CD4-positive, alpha-beta memory T cell (primary cell): ENCODE results near the gene NFIX. TPM values are rescaled to one million over a fixed set of nuclear protein-coding genes. Genes with fewer than 3 reads are reported as not detected.

Experiments
- CTCF ChIA-PET: fragments of 350-600 bp; sonication (Branson Sonifier 250); formaldehyde crosslinking; loops from one replicate; lab custom pipeline; 2021; ENCODE audit warnings: inconsistent platforms; ENCODE audit not compliant: partially characterized antibody; lab: Charles Lee
- POLR2A ChIA-PET: fragments of 350-600 bp; sonication (Branson Sonifier 250); formaldehyde crosslinking; loops from one replicate; lab custom pipeline; 2021; ENCODE audit not compliant: partially characterized antibody; lab: Charles Lee
- DNase-seq, 5 donors: peaks; one replicate each; pipeline versions ENCODE4 v3.0.0 to v3.0.0-alpha.2; 2020 to 2022; ENCODE audit warnings: mixed read lengths in 1 of 5
- H3K27ac ChIP-seq: one replicate; pipeline ENCODE4 v1.7.0; 2013; ENCODE audit warnings: low read depth, low read length
- H3K27me3 ChIP-seq: 2 replicates; pipeline ENCODE4 v1.7.0; 2013; ENCODE audit warnings: mild to moderate bottlenecking, low read length, moderate library complexity; ENCODE audit not compliant: insufficient read depth
- H3K36me3 ChIP-seq: 2 replicates; pipeline ENCODE4 v1.7.0; 2013; ENCODE audit warnings: mild to moderate bottlenecking, low read length, moderate library complexity; ENCODE audit not compliant: insufficient read depth
- H3K4me1 ChIP-seq: 2 replicates; pipeline ENCODE4 v1.7.0; 2013; ENCODE audit warnings: mild to moderate bottlenecking, low read length, moderate library complexity; ENCODE audit not compliant: insufficient read depth
- H3K4me3 ChIP-seq, 2 donors: one replicate each; pipeline ENCODE4 v1.7.0; 2013; ENCODE audit warnings: low read length in 2 of 2, mild to moderate bottlenecking in 1 of 2
- H3K9me3 ChIP-seq, 2 donors: one replicate each; pipeline ENCODE4 v1.7.0; 2013; ENCODE audit warnings: low read length in 2 of 2, control low read depth in 1 of 2; ENCODE audit not compliant: control insufficient read depth in 1 of 2
- H3K27ac Mint-ChIP-seq, 7 donors: one replicate each; pipeline ENCODE4 v1.8.0; 2020 to 2021; ENCODE audit warnings: mixed read lengths in 7 of 7, mild to moderate bottlenecking in 6 of 7, inconsistent platforms in 3 of 7, moderate library complexity in 3 of 7
- H3K27me3 Mint-ChIP-seq, 2 donors: one replicate each; pipeline ENCODE4 v1.8.0; 2020 to 2021; ENCODE audit warnings: mixed read lengths in 2 of 2
- H3K36me3 Mint-ChIP-seq, 2 donors: one replicate each; pipeline ENCODE4 v1.8.0; 2020 to 2021; ENCODE audit warnings: mixed read lengths in 2 of 2, inconsistent platforms in 1 of 2, mild to moderate bottlenecking in 1 of 2
- H3K4me1 Mint-ChIP-seq, 4 donors: one replicate each; pipeline ENCODE4 v1.8.0; 2020 to 2021; ENCODE audit warnings: mixed read lengths in 4 of 4, mild to moderate bottlenecking in 1 of 4
- H3K4me3 Mint-ChIP-seq, 8 donors: one replicate each; pipeline ENCODE4 v1.8.0; 2020 to 2021; ENCODE audit warnings: mixed read lengths in 8 of 8, mild to moderate bottlenecking in 7 of 8, moderate library complexity in 6 of 8, inconsistent platforms in 3 of 8
- H3K9me3 Mint-ChIP-seq, 8 donors: one replicate each; pipeline ENCODE4 v1.8.0; 2020 to 2021; ENCODE audit warnings: mixed read lengths in 8 of 8, mild to moderate bottlenecking in 5 of 8, inconsistent platforms in 3 of 8, moderate library complexity in 1 of 8
- intact Hi-C: fragments of 100-400 bp; cut with micrococcal nuclease; formaldehyde crosslinking; loops from one replicate; pipeline ENCODE4 v1.15.1; 2023
- polyA plus RNA-seq, 2 donors: library from polyadenylated mRNA; unstranded; fragments of 300-500 nt; fragmentation: Illumina TruSeq; gene quantifications; one replicate each; pipeline ENCODE4 v1.2.3, GENCODE V29; 2021
- total RNA-seq, 2 experiments: library from RNA; stranded (reverse); gene quantifications; one replicate each; pipeline ENCODE4 v1.2.3, GENCODE V29; 2021

NFIX gene
- total and polyA plus RNA-seq, 4 experiments from 2014 or later = 0.09 to 5.4 (median 4.0) TPM; not detected in 1

DNA sequence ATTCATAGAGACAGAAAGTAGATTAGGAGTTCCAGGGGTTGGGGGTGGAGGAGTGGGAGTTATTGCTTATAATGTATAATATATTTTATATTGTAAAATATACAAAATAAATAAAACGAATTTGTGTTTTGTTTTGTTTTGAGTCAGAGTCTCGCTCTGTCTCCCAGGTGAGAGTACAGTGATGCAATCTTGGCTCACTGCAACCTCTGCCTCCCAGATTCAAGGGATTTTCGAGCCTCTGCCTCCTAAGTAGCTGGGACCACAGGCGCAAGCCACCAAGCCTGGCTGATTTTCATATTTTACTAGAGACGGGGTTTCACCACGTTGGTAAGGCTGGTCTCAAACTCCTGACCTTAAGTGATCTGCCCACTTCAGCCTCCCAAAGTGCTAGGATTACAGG is 35.8 kb upstream of the NFIX start:
- no peaks in the 10 kb centered on the region for H3K27me3 ChIP-seq
- ChIA-PET POLR2A (no interaction called here), CTCF (interaction anchor here (0.6 to 1.7 kb wide), 3 partner anchors 20 to 101 kb away, joined by 3 to 5 read pairs (median 4); no protein-coding TSS in a partner anchor)
- H3K36me3 ChIP-seq = no peaks in the 10 kb centered on the region
- Mint-ChIP-seq H3K27ac (no peak overlapping the region), H3K36me3 (peaks cover 2 to 17% of the 10 kb centered on the region in 2 donors), H3K9me3 (peaks cover 0 to 1% (median 0%) of the 10 kb centered on the region in 8 donors), H3K4me1 (peaks cover 12 to 22% (median 18%) of the 10 kb centered on the region in 4 donors), H3K4me3 (no peak overlapping the region), H3K27me3 (no peaks in the 10 kb centered on the region)
- no peak for DNase-seq
- H3K4me3 ChIP-seq = no peak overlapping the region
- no peaks in the 10 kb centered on the region for H3K9me3 ChIP-seq
- intact Hi-C loops = no loop called here
- H3K27ac ChIP-seq = no peak overlapping the region
- peaks cover 24% of the 10 kb centered on the region for H3K4me1 ChIP-seq

DNA sequence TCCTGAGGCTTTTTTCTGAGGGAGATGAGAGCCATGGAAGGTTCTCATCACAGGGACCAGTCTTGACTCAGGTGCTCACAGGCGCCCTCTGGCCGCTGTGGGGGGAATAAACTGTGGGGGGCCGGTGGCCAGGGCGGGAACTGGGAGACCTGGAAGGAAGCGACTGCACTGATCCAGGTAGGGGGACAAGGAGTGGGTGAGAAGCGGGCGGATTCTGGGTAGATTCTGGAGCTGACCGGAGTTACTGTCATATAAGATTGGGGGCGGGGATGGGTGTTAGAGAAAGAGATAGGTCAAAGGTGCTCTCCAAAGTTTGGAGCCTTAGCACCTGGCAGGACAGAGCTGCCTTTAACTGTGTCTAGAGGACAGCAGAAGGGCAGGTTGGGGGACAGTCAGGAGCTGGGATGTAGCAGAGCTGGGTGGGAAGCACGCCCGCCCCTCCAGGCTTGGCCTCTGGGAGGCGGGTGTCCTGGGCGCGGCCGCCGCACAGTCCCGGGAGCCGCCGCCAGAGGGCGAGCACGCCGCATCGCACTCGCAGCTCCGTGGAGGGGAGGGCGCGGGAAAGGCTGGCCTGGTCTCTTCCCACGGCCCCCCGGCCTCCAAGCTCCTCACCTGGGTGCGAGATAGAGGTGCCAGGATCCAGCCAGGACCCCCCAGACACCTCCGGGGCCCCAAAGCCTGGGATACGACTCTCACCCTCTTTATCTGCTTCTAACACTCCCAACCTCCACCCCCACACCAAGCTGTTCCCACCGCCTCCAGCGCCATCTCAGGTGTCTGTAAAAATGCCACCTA is 30.1 kb upstream of the NFIX start:
- Histone ChIP-seq H3K36me3 (no peaks in the 10 kb centered on the region), H3K27me3 (no peaks in the 10 kb centered on the region), H3K27ac (peak overlapping the region; percentile 50), H3K4me3 (peak overlapping the region; percentile 61 to 65), H3K4me1 (peaks cover 4% of the 10 kb centered on the region), H3K9me3 (no peaks in the 10 kb centered on the region)
- ChIA-PET CTCF (interaction anchor here (0.7 to 4.4 kb wide), 48 partner anchors 9 to 353 kb away, joined by 3 to 166 read pairs (median 5); partner anchors contain the start of genes CALR, DNASE2, FARSA and GCDH), POLR2A (interaction anchor here (0.5 to 2.4 kb wide), 19 partner anchors 8 to 242 kb away, joined by 3 to 31 read pairs (median 4); partner anchors contain the start of genes CALR, DNASE2, GADD45GIP1 and GCDH)
- intact Hi-C loops = loop anchor here (1.0 kb wide), 4 partner anchors 27 to 80 kb away; partner anchors contain the start of genes CALR, GCDH and SYCE2
- H3K9me3 Mint-ChIP-seq = peaks cover 0 to 1% (median 0%) of the 10 kb centered on the region in 8 donors
- H3K36me3 Mint-ChIP-seq = no peaks in the 10 kb centered on the region
- DNase-seq = peak; percentile 74 to 83 (median 77)
- peak overlapping the region; percentile 87 to 96 (median 92) for H3K4me3 Mint-ChIP-seq
- H3K27ac Mint-ChIP-seq = peak overlapping the region; percentile 38 to 92 (median 74)
- H3K27me3 Mint-ChIP-seq = no peaks in the 10 kb centered on the region
- peaks cover 5 to 10% (median 6%) of the 10 kb centered on the region in 4 donors for H3K4me1 Mint-ChIP-seq

- DNase-seq = no peak
- Mint-ChIP-seq H3K36me3 (no peaks in the 10 kb centered on the region), H3K27me3 (peaks cover 0 to under 1% of the 10 kb centered on the region in 2 donors), H3K27ac (peak overlapping the region in 3 of 7 donors; percentile 57 to 88 (median 74)), H3K4me3 (peak overlapping the region in 6 of 8 donors; percentile 62 to 94 (median 73)), H3K9me3 (peaks cover 0 to 1% (median 0%) of the 10 kb centered on the region in 8 donors), H3K4me1 (peaks cover 5 to 10% (median 6%) of the 10 kb centered on the region in 4 donors)
- Histone ChIP-seq H3K27ac (peak overlapping the region; percentile 50), H3K36me3 (no peaks in the 10 kb centered on the region), H3K4me3 (no peak overlapping the region), H3K9me3 (no peaks in the 10 kb centered on the region), H3K27me3 (no peaks in the 10 kb centered on the region), H3K4me1 (peaks cover 4% of the 10 kb centered on the region)
- POLR2A ChIA-PET = interaction anchor here (0.6 to 2.4 kb wide), 18 partner anchors 9 to 243 kb away, joined by 3 to 31 read pairs (median 4); partner anchors contain the start of genes CALR, DNASE2, GADD45GIP1 and GCDH
- CTCF ChIA-PET = interaction anchor here (0.7 to 4.4 kb wide), 48 partner anchors 8 to 353 kb away, joined by 3 to 166 read pairs (median 5); partner anchors contain the start of genes CALR, DNASE2, FARSA and GCDH
- intact Hi-C loops = loop anchor here (1.0 kb wide), 4 partner anchors 27 to 80 kb away; partner anchors contain the start of genes CALR, GCDH and SYCE2
These were observed 29.5 kb upstream of the NFIX start for GRCh38 chr19:12965812-12966135.

DNA sequence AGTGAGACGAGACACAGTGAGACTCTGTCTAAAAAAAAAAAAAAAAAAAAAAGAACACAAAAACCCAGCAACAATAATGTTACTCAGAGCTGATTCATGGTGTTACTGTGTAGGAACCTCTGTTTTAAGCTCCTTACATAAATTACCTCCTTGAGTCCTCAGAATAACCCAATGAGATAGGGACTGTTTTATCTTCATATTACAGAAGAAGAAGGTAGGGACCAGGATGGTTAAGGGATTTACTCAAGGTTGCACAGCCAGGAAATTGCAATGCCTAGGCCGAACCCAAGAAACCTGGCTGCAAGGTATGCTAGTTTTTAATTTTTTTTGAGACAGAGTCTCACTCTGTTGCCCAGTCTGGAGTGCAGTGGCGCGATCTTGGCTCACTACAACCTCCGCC is 27.4 kb upstream of the NFIX start:
- Histone ChIP-seq H3K36me3 (no peaks in the 10 kb centered on the region), H3K4me1 (peaks cover 4% of the 10 kb centered on the region), H3K27me3 (no peaks in the 10 kb centered on the region), H3K4me3 (no peak overlapping the region), H3K9me3 (no peaks in the 10 kb centered on the region), H3K27ac (no peak overlapping the region)
- H3K36me3 Mint-ChIP-seq = no peaks in the 10 kb centered on the region
- ChIA-PET CTCF (interaction anchor here (0.7 to 1.8 kb wide), 12 partner anchors 8 to 1812 kb away, joined by 3 to 12 read pairs (median 4); partner anchors contain the start of gene DNASE2), POLR2A (no interaction called here)
- peaks cover 0 to 2% of the 10 kb centered on the region in 2 donors for H3K27me3 Mint-ChIP-seq
- no peaks in the 10 kb centered on the region for H3K9me3 Mint-ChIP-seq
- peaks cover 5 to 10% (median 6%) of the 10 kb centered on the region in 4 donors for H3K4me1 Mint-ChIP-seq
- no peak for DNase-seq
- intact Hi-C loops = no loop called here
- no peak overlapping the region for H3K27ac Mint-ChIP-seq
- H3K4me3 Mint-ChIP-seq = no peak overlapping the region

- Histone ChIP-seq H3K9me3 (no peaks in the 10 kb centered on the region), H3K4me3 (no peak within 1 kb of the TSS), H3K27ac (no peak within 1 kb of the TSS), H3K27me3 (no peaks in the 10 kb centered on the region), H3K4me1 (peaks cover 4% of the 10 kb centered on the region), H3K36me3 (no peaks in the 10 kb centered on the region)
- intact Hi-C loops = no loop called here
- peaks cover 0 to 2% of the 10 kb centered on the region in 2 donors for H3K27me3 Mint-ChIP-seq
- no peak for DNase-seq
- ChIA-PET POLR2A (no interaction called here), CTCF (interaction anchor here (0.9 to 1.1 kb wide), 2 partner anchors 92 to 293 kb away, joined by 3 read pairs; no protein-coding TSS in a partner anchor)
- peaks cover 5 to 10% (median 6%) of the 10 kb centered on the region in 4 donors for H3K4me1 Mint-ChIP-seq
- H3K9me3 Mint-ChIP-seq = no peaks in the 10 kb centered on the region
- H3K27ac Mint-ChIP-seq = no peak within 1 kb of the TSS
- H3K36me3 Mint-ChIP-seq = no peaks in the 10 kb centered on the region
- H3K4me3 Mint-ChIP-seq = no peak within 1 kb of the TSS
These were observed 25.8 kb upstream of the NFIX start, which contains the start of gene DAND5 for GRCh38 chr19:12969292-12969988. Gene DAND5, plus strand, starts transcription at chr19:12969576. Its CDS starts 85 bp downstream, at chr19:12969661.

GRCh38 chr19:12970070-12970820 is 25.0 kb upstream of the NFIX start:
- POLR2A ChIA-PET = no interaction called here
- no peaks in the 10 kb centered on the region for H3K9me3 ChIP-seq
- DNase-seq = no peak

More at GRCh38 chr19:12970070-12970820, 25.0 kb upstream of the NFIX start:
- H3K4me3 ChIP-seq = no peak overlapping the region
- Mint-ChIP-seq H3K4me3 (no peak overlapping the region), H3K4me1 (peaks cover 0 to 4% (median 2%) of the 10 kb centered on the region in 4 donors), H3K9me3 (no peaks in the 10 kb centered on the region), H3K36me3 (no peaks in the 10 kb centered on the region), H3K27me3 (peaks cover 0 to 2% of the 10 kb centered on the region in 2 donors), H3K27ac (no peak overlapping the region)
- peaks cover 4% of the 10 kb centered on the region for H3K4me1 ChIP-seq
- H3K36me3 ChIP-seq = no peaks in the 10 kb centered on the region
- intact Hi-C loops = no loop called here
- H3K27me3 ChIP-seq = no peaks in the 10 kb centered on the region
- CTCF ChIA-PET = no interaction called here
- H3K27ac ChIP-seq = no peak overlapping the region
